ENCODE data around the gene PKIG. TPM values are rescaled to one million over a fixed set of nuclear protein-coding genes. Genes with fewer than 3 reads are reported as not detected.

Gene PKIG
- total RNA-seq, 1 experiment from 2014 or later: 41.9 TPM

DNA sequence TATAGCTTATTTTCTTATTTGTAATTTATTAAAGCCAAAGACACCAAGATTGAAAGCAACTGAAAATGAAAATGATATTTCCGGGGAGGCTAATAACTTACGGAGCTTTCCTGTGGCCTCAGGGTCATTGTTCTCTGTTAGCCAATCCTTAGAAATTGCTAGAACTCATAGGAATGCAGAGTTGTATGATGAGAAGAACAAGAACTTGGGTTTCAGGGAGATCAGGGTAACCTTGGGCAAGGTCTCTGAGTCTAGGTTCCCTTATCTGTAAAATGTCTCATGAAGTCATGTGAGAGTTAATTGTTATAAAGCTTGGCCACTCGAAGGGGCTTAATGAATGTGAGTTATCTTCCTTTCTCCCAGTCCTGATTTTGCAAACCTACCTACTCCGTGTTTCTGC is 40.4 kb upstream of the PKIG start:
- H3K36me3 ChIP-seq (ENCODE audit: low read depth): no peaks in the 10 kb centered on the region
- no peaks in the 10 kb centered on the region for H3K4me1 ChIP-seq (replicated peaks; ENCODE audit: insufficient read depth)
- H3K27ac ChIP-seq: no peak overlapping the region
- no peak overlapping the region for H3K4me2 ChIP-seq
- no peak overlapping the region for H3K4me3 ChIP-seq
- peaks cover 12% of the 10 kb centered on the region for H3F3A ChIP-seq (ENCODE audit: insufficient read depth, low read depth)
- H3K9me2 ChIP-seq (ENCODE audit: insufficient read depth): no peaks in the 10 kb centered on the region
- POLR2A ChIA-PET (ENCODE audit: unreplicated experiment): no interaction called here
- H3K27me3 ChIP-seq (ENCODE audit: insufficient read depth, low read depth): no peaks in the 10 kb centered on the region
- H3K9me3 ChIP-seq (ENCODE audit: insufficient read depth, low read depth): no peaks in the 10 kb centered on the region
- BruUV-seq (replicated peaks): no TSS peak
- TF ChIP-seq, protein P1, sequence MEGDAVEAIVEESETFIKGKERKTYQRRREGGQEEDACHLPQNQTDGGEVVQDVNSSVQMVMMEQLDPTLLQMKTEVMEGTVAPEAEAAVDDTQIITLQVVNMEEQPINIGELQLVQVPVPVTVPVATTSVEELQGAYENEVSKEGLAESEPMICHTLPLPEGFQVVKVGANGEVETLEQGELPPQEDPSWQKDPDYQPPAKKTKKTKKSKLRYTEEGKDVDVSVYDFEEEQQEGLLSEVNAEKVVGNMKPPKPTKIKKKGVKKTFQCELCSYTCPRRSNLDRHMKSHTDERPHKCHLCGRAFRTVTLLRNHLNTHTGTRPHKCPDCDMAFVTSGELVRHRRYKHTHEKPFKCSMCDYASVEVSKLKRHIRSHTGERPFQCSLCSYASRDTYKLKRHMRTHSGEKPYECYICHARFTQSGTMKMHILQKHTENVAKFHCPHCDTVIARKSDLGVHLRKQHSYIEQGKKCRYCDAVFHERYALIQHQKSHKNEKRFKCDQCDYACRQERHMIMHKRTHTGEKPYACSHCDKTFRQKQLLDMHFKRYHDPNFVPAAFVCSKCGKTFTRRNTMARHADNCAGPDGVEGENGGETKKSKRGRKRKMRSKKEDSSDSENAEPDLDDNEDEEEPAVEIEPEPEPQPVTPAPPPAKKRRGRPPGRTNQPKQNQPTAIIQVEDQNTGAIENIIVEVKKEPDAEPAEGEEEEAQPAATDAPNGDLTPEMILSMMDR (conservative IDR thresholded peaks at IDR 0.05): no peak
- no peak for TF ChIP-seq EZH2 (IDR thresholded peaks at IDR 0.05; ENCODE audit: low read depth)
- no peaks in the 10 kb centered on the region for H3K79me2 ChIP-seq (ENCODE audit: low read depth)
- no peak for DNase-seq
- CTCF ChIA-PET: interaction anchor here (1.0 kb wide), 1 partner anchor 325 kb away, joined by 3 read pairs; no protein-coding TSS in a partner anchor
- no peak overlapping the region for H2AFZ ChIP-seq
- H4K20me1 ChIP-seq (ENCODE audit: insufficient read depth): no peaks in the 10 kb centered on the region
- intact Hi-C loops (cut with micrococcal nuclease; ENCODE audit: unreplicated experiment): no loop called here

DNA sequence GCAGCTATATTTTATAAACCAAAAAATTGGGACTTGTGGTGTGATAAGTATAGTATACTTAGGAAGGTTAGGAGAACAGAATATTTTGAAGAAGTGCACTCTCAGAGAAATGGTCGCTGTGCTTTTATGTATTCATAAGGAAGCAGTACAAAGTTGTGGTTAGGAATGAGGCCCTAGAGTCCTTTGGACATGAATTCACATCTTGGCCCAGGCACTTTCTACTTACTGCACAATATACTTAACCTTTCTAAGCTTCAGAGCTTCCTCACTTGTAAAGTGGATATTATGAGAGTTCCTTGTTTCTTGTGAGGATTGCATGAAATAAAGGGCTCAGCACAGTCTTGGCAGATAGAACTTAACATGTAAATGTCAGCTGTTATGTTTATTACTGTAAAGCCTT is 39.5 kb upstream of the PKIG start:
- POLR2A ChIA-PET (ENCODE audit: unreplicated experiment): no interaction called here
- no peak for TF ChIP-seq EZH2 (IDR thresholded peaks at IDR 0.05; ENCODE audit: low read depth)
- TF ChIP-seq, protein P1 (conservative IDR thresholded peaks at IDR 0.05): no peak
- DNase-seq: no peak

DNA sequence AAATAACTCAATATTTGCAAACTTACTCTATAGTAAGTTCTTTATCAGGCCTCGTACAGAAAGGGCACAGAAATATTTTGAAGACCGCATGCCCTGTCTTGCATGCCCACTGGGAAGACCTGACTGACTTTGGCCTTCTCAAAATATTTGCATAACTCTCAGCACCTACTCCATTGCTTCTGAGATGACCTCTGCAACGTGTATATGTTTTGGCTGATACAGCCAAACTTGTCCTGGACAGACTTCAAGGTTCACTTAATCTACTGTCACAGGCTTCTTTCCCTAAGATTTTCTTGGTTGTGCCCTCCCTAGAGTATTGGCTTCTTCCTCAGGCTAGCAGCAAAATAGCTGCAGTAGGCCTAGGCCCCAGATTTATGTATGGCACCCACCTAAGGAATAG is 39.0 kb upstream of the PKIG start:
- H3K27me3 ChIP-seq (ENCODE audit: insufficient read depth, low read depth): no peaks in the 10 kb centered on the region
- no peaks in the 10 kb centered on the region for H3K4me1 ChIP-seq (replicated peaks; ENCODE audit: insufficient read depth)
- intact Hi-C loops (cut with micrococcal nuclease; ENCODE audit: unreplicated experiment): no loop called here
- H4K20me1 ChIP-seq (ENCODE audit: insufficient read depth): no peaks in the 10 kb centered on the region
- H3K4me2 ChIP-seq: no peak overlapping the region
- ChIA-PET CTCF (no interaction called here), POLR2A (ENCODE audit: unreplicated experiment) (no interaction called here)
- H3K9me2 ChIP-seq (ENCODE audit: insufficient read depth): no peaks in the 10 kb centered on the region
- TF ChIP-seq, protein P1 (conservative IDR thresholded peaks at IDR 0.05): no peak
- no peak for TF ChIP-seq EZH2 (IDR thresholded peaks at IDR 0.05; ENCODE audit: low read depth)
- peaks cover 6% of the 10 kb centered on the region; the same call in 1 of the 2 replicates for H3F3A ChIP-seq (ENCODE audit: insufficient read depth, low read depth)
- no peaks in the 10 kb centered on the region for H3K79me2 ChIP-seq (ENCODE audit: low read depth)
- no peak overlapping the region for H3K27ac ChIP-seq
- H3K36me3 ChIP-seq (ENCODE audit: low read depth): no peaks in the 10 kb centered on the region
- DNase-seq: no peak
- no peak overlapping the region for H3K4me3 ChIP-seq
- no peak overlapping the region for H2AFZ ChIP-seq
- BruUV-seq (replicated peaks): no TSS peak
- no peaks in the 10 kb centered on the region for H3K9me3 ChIP-seq (ENCODE audit: insufficient read depth, low read depth)

More for the DNA sequence above, 39.5 kb upstream of the PKIG start:
- Histone ChIP-seq H3K27ac (no peak overlapping the region), H3K9me2 (ENCODE audit: insufficient read depth) (no peaks in the 10 kb centered on the region), H3F3A (ENCODE audit: insufficient read depth, low read depth) (peaks cover 11% of the 10 kb centered on the region), H3K79me2 (ENCODE audit: low read depth) (no peaks in the 10 kb centered on the region), H4K20me1 (ENCODE audit: insufficient read depth) (no peaks in the 10 kb centered on the region), H3K27me3 (ENCODE audit: insufficient read depth, low read depth) (no peaks in the 10 kb centered on the region), H3K9me3 (ENCODE audit: insufficient read depth, low read depth) (no peaks in the 10 kb centered on the region), H2AFZ (no peak overlapping the region), H3K4me2 (no peak overlapping the region), H3K4me3 (no peak overlapping the region), H3K36me3 (ENCODE audit: low read depth) (no peaks in the 10 kb centered on the region), H3K4me1 (replicated peaks; ENCODE audit: insufficient read depth) (no peaks in the 10 kb centered on the region)
- CTCF ChIA-PET: no interaction called here
- BruUV-seq (replicated peaks): no TSS peak
- intact Hi-C loops (cut with micrococcal nuclease; ENCODE audit: unreplicated experiment): no loop called here
